GM21786 (cell line): ENCODE measurements around the gene NIPAL3.
"Not testable (repeated sequence)": the region's sequence is repeated elsewhere in the genome, so short reads cannot be mapped to it uniquely, and the experiment has no call there.

Source experiments
- ATAC-seq: cut with Tn5 transposase; IDR thresholded peaks from one replicate; pipeline ENCODE4 v1.9.1; 2021; ENCODE audit not compliant: unreplicated experiment

Gene NIPAL3

DNA sequence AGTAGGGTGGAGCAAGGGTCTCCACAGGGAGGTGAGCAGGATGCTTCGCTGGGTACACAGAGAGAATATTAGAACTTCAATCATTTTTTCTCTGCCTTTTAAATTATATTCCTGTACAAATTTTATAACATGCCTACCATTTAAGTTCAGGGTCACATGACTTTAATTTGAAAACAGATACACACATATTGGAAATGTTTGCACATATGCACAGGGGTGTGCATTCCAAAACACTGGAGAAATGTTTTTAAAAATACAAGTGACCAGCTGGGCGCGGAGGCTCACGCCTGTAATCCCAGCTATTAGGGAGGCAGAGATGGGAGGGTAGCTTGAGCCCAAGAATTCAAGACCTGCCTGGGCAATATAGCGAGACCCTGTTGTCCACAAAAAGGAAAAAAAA is 39.7 kb downstream of the NIPAL3 start:
- ATAC-seq, result no peak

DNA sequence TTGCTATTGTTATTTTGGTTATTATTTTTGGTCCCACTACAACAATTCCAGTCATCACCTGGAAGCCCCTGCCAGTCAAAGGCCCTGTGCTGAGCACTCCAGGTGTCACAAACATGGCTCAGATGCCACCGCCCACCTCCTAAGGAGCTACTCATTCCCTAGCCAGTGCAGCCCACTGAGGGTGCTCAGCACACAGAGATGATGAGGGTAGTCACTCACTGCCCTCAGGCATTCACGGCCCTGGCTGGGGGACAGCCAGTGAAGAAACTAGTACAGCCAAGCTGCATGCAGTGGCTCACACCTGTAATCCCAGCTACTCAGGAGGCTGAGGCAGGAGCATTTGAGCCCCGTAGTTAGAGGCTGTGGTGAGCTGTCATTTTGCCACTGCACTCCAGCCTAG is 42.3 kb downstream of the NIPAL3 start:
- ATAC-seq, result no peak

DNA sequence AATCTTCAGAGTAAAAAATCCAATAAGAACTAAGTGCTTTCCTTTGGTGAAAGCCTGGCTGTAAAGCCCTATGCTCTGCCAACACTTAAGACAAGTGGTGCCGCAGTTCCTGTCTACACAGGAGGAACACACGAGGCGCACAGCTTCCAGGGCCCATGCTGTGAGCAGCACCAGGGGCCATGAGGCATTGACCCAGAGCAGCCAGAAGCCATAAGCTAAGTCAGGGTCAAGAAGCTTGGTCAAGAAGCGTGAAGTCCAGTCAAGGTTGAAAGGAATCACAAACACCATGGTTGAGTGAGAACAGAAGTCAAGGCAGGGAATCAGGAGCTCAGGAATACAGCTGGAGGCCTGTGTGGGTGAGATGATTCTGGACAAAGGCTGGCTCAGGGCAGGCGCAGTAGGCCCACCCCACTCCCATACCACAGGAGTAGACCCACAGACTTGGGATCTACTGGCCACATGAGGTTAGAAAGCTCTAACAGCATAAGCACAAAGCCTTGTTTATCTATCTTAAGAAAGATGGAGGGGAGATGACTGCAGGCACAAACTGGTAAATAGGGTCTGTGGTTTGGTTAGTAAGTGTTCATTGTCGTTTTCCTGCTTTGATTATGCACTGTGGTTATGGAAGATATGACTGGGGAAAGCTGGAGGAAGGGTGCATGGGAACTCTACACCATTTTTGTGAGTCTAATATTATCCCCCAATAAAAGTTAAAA is 44.1 kb downstream of the NIPAL3 start:
- no peak for ATAC-seq

DNA sequence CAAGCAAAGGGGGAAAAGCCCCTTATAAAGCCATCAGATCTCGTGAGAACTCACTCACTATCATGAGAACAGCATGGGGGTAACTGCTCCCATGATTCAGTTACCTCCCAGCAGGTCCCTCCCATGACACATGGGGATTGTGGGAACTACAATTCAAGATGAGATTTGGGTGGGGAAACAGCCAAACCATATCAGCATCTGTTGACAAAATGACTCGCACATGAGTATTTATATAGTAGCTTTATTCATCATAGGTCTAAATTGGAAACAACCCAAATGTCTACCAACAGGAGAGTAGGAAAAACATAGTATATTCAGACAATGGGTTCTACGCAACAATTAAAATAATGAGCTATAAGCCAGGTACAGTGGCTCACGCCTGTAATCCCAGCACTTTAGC is 46.5 kb downstream of the NIPAL3 start:
- not testable (repeated sequence) for ATAC-seq

DNA sequence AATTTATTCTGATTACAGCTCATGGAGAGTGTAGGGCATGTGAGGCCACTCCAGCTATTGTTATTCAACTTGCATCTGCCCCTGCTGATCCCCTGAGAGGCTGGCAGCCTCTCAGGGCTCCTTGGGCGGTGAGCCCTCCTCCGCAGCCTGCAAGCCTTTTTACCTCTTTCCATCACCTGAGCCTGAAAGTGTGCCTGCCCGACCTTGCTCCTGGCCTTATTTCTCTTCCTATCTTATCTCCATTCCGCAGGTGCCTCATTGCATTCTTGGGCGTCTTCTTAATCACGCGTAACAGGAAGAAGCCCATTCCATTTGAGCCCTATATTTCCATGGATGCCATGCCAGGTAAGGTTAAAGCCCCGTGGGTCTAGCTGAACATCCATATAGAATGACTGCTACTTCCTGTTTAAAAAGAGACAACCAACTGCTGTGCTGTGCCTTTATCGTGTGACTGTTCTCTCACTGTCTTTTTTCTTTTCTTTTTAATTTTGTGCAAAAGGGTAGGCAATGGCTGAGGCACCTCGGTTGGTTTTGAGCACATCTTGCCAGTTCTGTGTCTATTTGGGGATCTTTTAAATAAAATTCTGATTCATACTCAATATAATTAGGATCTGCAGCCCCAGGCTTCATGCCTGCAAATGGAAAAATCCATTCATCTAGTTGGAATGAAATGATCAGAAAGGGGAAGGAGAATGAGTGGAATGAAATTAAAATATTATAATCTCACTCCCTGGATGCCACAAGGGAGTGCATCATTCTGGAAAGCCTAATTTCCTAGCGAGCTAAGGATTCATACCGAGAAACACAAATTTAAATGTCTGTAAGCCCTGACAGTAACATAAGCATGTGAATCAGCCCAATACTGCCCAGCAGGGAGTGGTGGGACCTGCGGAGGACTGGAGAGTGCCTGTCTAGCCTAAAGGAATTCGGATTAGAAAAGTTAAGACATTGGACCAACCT is 48.5 kb downstream of the NIPAL3 start:
- no peak for ATAC-seq

DNA sequence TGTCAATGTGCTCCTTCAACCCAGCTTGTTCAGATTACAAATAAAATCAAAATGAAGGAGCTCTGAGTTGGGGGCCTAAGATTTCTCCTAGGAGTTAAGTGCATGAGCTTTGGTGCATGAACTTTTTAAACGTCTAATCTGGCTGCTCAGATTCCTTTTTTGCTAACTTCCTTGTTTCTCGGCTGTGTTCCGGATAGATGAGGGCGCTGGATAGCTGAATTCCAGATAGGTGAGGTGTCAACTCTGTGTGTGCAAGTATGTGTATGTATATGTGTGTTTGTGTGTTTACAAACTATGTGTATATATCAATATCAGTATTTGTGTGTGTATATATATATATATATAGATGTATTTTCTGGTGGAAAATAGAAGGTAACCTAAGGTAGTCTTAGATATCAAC is 49.5 kb downstream of the NIPAL3 start:
- no peak for ATAC-seq

DNA sequence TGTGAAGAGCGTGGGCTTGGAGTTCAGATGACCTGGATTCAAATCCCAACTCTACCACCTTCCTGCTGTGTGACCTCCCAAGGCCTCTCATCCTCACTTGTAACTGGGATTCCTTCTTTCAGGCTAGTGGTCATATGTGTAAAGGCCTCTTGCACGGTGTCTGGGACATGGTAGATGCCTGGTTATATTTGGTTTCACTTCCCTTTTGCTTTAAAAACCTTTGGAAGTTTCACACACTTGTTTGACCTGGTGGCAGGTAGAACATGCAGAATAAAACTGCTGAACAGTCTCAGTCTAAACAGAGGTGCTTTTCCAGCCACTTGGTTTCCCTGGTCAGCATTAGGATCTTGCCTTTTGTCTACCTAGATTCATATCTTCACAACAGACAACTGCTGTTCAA is 50.0 kb downstream of the NIPAL3 start:
- ATAC-seq, result no peak

DNA sequence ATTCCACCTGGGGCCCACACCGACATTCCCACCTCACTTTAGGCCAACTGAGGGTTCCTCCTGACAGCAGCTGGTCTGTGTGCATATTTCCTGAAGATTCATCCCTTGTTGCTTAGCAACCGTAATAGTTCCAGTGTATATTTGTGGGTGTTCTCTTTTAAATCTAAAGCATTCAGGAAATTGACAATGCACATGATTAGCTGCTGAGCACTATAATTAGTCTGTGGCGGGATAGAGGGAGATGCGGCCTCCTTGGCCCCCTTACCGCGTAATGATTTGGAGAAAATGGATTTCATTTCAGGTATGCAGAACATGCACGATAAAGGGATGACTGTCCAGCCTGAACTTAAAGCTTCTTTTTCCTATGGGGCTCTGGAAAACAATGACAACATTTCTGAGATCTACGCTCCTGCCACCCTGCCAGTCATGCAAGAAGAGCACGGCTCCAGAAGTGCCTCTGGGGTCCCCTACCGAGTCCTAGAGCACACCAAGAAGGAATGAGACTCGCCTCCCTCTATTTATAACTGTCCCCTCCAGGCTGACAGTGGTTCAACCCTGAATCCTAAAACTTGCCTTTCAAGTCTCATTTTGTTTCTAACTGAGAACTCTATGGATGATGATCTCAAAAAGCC is 53.2 kb downstream of the NIPAL3 start:
- no peak for ATAC-seq

DNA sequence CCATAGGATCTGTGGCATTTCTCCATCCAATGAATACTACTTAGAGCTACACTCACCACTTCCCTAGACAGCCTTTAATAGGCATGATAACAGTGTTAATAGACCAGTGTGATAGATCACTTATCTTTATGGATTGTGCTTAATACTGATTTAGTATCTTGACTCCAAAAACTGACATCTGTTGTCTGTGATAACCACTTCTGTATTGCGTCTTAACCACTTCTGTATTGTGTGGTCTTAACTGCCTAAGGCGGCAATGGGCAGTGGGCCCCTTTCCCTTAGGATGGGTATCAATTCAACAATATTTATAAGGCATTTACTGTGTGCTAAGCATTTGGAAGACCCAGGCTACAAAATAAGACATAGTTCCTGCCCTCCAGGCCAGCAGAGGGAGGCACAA is 55.0 kb downstream of the NIPAL3 start:
- no peak for ATAC-seq

DNA sequence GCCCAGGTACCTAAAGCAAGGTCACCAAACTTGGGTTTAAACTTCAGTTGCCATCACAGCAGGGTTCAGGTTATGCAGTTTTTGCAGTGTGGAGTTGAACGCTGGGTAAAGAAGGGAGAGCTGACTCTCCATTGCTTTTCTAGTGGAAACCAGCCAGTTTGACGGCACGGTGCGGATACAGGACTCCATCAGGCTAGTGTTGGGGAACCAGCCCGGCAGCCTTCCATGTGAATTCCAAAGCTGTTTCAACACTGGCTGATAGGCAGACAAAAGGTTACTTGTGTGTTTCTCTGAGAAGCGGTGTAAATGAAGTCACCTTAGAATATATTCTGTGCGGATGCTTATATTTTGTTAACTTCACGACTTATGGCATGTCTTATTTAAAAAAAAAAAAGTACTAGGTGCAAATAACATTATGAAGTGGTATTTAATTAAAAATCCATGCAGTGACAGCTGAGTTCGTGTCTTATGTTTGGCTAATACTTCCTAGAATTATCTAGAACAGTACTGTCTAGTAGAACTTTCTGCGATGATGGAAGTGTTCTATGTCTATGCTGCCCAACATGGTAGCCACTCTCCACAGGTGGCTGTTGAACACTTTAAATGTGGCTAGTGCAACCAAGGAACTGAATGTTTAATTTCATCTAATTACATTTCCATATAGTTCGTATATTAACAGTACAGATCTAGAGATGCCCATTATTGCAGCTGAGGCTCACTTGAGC is 57.1 kb downstream of the NIPAL3 start:
- no peak for ATAC-seq

DNA sequence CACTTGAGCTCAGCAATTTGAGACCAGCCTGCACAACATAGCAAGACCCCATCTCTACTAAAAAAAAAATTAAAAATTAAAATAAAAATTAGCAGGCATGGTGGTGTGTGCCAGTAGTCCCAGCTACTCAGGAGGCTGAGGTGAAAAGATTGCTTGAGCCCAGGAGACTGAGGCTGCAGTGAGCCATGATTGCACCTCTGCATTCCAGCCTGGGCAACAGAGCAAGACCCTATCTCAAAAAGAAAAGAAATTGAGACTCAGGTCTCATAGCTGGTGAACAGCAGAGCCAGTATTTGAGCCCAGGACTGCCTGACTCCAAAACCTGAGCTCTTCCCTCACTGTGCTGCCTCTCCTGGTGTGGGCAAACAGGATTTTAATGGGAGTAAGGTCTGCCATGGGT is 58.6 kb downstream of the NIPAL3 start:
- ATAC-seq, result no peak

DNA sequence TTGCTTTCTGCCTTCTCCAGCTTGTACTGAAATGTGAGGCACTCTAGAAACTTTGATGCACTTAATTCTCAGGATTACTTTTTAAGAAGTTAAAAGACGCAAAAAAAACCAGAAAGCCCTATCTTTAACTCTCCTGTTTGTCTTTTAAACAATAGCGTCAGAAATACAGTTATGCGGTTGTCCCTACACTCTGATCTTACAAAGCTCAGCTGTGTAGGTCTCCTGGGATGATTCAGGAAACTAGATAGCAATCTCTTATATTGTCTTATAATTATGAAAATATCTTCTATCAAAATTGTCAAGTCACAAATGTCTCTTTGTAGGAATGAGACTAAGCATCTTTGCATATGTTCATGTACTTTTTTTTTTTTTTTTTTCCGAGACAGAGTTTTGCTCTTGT is 60.1 kb downstream of the NIPAL3 start:
- ATAC-seq, result no peak

DNA sequence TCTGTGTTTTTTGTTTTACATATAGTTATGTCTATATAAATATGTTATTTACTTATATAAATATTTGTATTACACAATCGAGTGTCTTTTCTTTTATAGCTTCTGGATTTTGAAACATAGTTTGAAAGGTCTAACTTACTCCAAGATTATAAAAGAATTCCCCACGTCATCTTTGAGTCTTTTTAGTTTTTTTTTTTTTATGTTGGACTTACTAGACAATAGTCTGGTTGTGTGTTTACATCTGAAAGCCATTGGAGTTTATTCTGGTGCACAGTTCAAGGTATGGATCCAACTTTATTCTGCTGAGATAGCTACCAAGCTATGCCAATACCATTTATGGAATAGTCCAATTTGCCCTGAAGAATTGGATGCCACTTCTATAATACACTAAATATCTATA is 61.0 kb downstream of the NIPAL3 start:
- no peak for ATAC-seq

DNA sequence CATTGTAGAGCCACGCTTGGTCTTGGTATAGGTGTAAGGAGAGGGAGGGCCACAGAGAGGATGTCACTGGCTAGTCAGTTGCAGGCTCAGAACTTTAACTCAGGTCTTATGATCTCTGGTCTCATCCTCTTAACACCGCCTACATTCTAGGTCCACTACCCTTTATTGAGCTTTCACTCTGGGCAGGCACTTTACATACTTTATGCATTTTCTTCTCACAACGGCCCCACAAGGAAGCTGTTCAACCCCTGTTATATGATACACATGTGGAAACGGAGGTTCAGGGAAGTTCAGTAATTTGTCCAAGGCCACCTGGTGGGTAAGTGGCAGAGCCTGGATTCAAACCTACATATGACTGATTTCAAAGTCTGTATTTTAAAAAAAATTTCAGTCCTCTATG is 61.7 kb downstream of the NIPAL3 start:
- ATAC-seq, result no peak

DNA sequence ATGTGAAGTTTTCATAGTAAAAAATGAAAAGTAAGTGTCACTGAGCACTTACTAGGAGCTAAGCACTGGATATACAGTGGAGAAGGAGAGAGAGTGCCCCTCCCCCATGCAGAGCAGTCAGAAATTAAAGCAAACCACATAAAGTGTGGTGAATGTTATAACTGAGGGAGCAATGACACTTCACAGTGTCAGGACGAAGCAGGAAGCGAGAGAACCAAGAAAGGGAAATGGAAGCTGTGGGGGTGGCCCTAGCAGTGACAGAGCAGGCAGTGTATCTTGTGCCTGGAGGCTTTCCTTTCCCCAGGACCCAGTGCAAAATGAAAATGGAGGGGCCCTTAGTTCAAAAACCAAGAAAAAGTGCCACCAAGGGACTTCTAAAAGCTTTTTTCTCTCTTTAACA is 65.5 kb downstream of the NIPAL3 start:
- ATAC-seq, result peak; percentile 48

DNA sequence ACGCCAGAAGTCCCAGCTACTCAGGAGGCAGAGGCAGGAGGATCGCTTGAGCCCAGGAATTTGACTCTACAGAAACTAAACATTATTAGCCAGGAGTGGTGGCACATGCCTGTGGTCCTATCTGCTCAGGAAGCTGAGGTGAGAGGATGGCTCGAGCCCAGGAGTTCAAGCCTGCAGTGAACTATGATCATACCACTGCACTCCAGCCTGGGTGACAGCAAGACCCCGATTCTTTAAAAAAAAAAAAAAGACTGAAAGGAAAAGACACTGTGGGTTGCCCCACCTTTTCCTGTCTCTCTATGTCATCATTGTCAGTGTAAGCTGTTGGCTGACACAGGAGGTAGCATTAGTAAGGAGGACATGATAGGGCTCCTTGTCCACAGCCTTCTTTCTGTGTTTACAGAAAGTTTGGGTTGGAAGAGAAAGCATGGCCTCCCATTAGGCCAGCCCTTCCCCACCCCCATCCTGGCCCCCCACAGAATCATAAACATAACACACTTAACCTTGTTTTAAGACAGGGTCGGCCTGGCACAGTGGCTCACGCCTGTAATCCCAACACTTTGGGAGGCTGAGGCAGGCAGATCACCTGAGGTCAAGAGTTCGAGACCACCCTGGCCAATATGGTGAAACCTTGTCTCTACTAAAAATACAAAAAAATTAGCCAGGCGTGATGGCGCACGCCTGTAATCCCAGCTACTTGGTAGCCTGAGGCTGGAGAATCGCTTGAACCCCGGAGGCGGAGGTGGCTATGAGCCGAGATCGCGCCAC is 66.4 kb downstream of the NIPAL3 start:
- ATAC-seq, result no peak

DNA sequence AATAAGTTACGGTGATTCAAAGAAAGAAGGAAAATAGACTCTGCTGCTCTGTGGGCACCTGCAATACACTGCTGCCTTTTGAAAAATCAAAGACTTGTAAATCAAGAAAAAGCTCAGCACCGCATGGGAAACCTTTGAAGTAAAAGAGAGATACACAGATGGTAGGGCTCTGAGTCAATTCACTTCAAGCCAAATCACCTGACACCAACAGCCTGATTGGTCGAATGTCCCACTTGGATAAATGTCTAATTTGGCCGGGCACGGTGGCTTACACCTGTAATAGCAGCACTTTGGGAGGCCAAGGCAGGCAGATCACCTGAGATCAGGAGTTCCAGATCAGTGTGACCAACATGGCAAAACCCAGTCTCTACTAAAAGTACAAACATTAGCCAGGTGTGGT is 67.8 kb downstream of the NIPAL3 start:
- no peak for ATAC-seq

DNA sequence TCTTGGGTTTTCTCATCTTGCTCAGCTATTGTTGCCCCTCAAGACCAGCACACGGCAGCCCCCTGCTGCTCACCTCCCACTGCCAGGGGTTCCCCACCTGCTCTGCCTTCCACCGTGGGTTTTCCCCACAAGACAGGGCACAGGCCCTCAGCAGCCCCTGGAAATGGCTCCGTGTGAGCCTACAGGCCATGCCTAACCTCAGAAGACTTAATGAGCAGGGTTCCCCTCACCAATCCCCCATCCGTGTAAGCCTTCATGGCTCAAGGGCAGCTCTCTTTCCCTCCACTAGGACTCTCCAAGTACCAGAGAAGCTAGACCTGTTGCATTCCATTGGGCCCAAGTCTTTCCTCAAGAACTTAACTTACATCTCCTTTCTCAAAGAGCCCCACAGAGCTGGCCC is 68.6 kb downstream of the NIPAL3 start:
- no peak for ATAC-seq

DNA sequence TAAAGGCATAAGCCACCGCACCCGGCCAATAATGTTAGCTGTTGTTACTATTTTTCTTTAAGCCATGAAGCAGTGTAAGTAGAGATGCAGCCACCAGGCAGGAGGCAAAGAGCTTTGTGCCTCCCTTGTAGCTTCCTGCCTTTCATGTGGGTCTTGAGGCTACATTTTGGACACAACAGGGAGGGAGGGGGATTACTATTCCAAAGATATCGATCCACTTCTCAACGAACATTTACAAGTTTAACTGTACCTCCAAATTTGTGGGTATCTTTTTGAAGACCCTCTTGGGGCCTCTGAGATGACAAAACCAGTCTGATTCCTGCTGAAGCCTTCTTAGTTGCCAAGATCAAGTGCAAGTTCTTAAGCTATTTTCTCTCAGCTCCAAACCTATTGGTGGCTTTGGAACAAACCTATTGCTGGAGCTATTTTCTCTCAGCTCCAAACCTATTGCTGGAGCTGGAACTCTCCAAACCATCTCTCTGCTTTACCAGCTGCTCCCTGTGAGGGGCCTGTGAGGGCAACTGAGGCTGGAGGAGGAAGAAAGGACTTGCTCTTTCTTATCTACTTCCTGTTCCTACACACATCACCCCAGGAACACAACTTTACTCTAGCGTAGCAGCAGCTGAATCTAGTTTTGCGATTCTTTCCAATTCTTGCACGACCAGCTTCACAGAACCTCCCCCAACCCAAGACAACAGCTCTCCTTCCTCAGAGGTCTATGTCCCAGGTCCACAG is 70.9 kb downstream of the NIPAL3 start:
- no peak for ATAC-seq

DNA sequence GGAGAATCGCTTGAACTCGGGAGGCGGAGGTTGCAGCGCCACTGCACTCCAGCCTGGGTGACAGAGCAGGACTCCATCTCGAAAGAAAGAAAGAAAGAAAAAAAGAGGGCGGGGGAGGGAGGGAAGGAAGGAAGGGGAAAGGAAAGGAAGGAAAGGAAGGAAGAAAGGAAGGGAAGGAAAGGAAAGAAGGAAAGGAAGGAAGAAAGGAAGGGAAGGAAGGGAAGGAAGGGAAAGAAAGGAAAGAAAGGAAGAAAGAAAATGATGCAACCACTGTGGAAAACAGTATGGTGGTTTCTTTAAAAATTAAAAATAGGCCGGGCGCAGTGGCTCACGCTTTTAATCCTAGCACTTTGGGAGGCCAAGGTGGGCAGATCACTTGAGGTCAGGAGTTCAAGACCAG is 71.9 kb downstream of the NIPAL3 start:
- no peak for ATAC-seq
